GM04504 (cell line): Measurements from ENCODE around the gene YARS2.

Experiments
- DNase-seq: peaks from one replicate; pipeline ENCODE4 v3.0.0-alpha.2; 2012; ENCODE audit warnings: low read depth

YARS2 gene

GRCh38 chr12:32755654-32756475 lies at the start of gene YARS2:
YARS2 (minus strand) TSS chr12:32755897; CDS start chr12:32755874, 23 bp downstream.
- peak; percentile 96 for DNase-seq

DNA sequence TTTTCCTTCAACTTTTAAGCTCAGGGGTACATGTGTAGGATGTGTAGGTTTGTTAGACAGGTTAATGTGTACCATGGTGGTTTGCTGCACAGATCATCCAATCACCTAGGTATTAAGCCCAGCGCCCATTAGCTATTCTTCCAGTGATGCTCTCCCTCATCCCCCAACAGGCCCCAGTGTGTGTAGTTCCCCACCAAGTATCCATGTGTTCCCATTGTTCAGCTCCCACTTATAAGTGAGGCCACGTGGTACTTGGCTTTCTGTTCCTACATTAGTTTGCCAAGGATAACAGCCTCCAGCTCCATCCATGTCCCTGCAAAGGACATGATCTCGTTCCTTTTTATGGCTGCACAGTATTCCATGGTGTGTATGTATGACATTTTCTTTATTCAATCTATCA lies 48.6 kb upstream of the YARS2 start:
- no peak for DNase-seq

DNA sequence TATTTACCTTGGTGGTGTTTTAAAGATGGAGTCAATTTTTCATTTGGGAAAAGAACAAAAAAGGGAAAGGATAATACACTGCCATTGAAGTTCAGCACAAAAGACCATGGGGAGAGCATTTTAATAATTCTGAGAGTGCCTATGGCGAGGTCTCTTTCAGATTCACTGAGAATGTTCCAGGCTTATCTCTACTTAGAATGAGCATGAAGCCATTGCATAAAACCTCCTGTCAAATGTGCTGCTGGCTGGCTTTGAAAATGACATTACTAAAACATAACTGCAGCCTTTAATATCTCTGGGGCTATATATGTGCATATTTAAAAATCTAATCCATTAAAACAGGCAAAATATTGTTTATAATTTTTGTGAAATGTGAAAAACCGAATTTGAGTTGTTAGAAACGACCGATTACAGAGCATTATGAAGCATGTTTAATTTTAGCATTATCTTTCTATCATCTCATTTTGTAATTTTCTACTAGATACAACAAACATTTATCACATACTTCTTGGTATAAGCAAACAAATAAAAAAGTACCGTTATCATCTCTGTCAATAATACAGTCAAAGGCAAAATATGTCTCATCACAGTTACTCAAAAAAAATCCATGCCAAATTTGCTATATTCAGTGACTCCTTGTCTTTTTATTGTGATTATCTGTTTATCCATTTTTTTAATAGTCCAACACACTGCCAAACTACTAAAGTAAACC lies 45.7 kb upstream of the YARS2 start:
- no peak for DNase-seq

DNA sequence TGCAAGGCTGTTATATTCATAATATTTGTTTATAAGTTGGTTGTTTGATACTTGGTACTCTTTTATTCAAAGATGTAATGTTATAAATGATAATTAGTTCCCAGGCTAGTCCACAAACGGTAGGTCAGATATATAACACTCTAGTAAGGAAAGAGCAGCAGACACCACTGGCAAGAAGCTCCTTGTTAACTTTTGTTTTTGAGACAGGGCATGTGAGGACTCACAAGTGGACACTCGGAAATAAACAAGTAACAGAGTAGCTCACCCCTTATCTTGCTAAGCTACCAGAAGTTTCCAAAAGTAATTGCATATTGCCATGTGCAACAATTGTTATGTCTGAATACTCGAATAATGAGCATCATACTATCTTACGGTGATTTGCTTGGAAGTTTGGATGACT lies 38.6 kb upstream of the YARS2 start:
- DNase-seq = no peak

- DNase-seq = no peak
Measured at GRCh38 chr12:32789916-32790315, 34.2 kb upstream of the YARS2 start.

DNA sequence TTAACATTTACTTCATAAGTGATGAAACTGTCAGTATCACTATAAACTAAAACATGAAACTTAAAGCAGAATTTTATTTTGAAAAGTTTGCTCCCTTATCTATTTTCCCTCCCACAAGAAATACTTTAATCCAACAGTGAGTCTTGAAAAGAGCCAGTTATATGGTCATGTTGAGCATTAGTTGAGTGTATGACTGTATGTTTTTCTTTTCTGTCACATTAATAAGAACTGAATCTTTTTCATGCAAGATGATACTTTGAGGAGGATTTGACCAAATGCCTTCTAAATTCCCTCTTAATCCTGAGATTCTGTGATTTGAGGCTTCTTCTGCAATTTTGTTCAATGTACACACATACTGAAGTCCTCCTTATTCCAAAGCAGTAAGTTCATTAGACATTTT lies 33.7 kb upstream of the YARS2 start:
- DNase-seq = no peak

- no peak for DNase-seq
Measured at GRCh38 chr12:32788405-32788804, 32.7 kb upstream of the YARS2 start.

DNA sequence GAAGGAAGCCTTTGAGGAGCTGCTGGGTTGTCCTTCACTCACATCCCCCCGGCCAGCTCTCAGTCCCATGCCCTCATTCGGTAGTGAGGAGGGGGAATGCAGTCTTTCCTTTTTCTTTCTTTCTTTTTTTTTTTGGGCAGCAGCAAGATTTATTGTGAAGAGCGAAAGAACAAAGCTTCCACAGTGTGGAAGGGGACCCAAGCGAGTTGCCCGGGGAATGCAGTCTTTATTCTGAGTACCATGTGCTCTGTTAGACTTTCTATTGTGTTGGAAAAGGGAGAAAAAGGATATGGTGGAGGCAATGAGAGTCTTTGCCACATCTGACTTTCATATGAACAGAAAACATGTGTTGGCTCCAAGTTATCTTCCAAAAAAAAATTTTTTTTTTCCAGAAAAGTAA lies 29.9 kb upstream of the YARS2 start:
- no peak for DNase-seq

GRCh38 chr12:32783029-32783428 lies 27.3 kb upstream of the YARS2 start:
- DNase-seq = no peak

GRCh38 chr12:32780071-32780470 lies 24.4 kb upstream of the YARS2 start:
- DNase-seq = no peak

DNA sequence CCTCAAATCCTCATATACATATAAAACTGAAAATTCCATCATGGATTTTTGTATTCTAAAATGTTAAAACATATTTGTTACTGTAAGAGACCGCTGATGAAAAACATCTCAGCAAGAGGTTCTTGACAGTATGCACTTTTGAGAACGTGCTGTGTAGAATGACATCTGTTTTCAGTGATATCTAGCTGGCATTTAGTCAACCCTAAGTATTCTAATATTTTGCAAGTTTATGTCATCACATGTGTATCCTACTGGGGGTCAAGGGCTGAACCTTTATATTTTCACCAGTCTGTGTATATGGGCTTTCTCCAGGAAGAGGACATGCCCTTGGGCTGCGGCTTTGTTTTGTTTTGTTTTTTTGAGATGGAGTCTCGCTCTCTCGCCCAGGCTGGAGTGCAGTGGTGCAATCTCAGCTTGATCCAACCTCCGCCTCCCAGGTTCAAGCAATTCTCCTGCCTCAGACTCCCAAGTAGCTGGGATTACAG lies 22.0 kb upstream of the YARS2 start:
- DNase-seq = no peak

- DNase-seq = no peak
Measured at GRCh38 chr12:32777159-32777558, 21.5 kb upstream of the YARS2 start.

DNA sequence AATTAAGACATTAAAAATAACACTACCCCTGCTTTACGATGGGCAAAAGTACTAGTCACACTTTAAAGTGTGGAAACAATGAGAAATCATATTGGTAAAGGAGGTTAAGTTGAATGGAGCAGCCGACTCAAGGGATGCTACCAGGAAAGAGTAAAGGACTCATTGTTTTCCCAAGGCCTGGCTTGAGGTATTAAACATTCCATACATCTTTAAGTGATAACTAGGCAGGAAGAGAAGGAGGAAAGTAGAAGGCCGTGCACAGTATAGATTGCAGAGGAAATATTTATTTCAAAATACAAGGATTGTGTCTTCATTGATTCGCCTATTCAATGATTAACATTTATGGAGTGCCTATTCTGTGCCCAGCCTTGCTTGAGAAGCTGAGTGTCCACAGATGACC lies 20.6 kb upstream of the YARS2 start:
- DNase-seq = no peak

DNA sequence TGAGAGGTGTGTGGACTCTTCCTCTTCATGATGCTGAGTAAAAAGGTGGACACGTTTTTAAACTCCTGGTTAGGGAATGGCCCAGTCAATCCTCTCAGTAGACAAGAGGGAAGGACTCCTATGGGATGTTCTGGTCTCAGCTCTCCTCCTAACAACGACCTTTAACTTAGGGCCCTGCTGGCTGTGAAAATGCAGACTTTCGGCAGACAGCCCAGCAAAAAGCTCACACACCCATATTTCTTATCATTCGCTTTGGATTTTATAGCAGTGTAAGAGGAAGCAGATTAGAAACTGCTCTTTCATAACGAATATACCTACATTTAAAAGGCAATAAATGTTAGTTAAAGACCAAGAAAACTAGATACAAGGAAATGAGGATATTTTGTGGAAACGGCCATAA lies 18.0 kb upstream of the YARS2 start:
- no peak for DNase-seq

DNA sequence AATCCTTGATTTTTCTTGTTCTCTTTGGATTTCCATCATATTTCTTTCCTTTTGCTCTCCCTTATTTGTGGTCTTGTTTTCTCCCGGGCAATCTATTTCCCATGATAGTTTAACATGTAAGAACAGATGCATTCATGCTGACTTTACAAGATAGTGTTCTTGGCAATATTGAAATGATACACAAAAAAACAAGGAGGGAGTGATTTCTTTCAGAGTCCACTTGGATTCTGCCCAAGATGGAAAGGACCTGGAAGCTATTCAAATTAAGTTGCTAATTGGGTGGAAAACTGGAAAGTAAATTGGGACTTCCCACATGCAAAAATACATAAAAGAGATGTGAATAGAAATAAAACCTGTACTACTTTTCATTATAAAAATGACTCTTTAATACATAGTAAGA lies 14.4 kb upstream of the YARS2 start:
- no peak for DNase-seq

- no peak for DNase-seq
Measured at GRCh38 chr12:32768518-32768917, 12.8 kb upstream of the YARS2 start.

DNA sequence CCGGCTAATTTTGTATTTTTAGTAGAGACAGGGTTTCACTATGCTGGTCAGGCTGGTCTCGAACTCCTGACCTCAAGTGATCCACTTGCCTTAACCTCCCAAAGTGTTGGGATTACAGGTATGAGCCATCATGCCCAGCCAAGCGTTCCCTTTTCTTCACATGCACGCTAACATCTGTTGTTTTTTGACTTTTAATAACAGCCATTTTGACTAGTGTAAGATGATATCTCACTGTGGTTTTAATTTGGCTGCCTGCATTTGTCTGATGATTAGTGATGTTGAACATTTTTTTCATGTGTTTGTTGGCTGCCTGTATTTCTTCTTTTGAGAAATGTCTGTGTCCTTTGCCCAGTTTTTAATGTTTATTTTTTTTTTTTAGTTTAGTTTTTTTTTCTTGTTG lies 10.2 kb upstream of the YARS2 start:
- no peak for DNase-seq

- no peak for DNase-seq
Measured at GRCh38 chr12:32761716-32762115, 6.0 kb upstream of the YARS2 start.

GRCh38 chr12:32757157-32757556 lies 1.5 kb upstream of the YARS2 start:
- no peak for DNase-seq

DNA sequence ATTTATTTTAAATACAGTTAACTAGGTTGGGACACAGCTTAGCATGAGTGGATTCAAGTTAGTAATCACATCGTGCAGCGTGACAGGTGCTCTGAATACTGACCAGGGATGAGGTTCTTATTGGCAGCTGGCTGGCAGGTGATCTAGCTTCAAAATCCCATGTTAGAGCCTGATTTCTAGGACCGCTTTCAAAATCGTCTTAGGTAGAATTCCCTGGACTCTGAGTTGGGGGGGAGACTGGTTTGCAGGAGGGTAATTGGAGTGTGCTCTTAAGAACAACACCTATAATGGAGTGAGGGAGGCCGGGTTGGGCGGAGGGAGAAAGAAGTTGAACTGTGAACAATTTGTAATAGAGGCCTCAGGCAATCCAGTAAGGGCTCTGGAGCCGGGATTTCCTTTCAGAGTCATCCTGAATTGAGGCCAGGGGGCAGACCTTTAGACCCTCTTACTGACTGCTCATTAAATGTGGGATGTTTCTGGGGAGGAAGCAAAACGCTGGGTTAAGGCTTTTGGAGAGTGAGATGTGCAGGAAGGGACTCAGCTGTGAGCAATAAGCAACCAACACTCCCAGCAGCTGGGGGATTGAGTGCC lies 874 bp upstream of the YARS2 start:
- DNase-seq = no peak

DNA sequence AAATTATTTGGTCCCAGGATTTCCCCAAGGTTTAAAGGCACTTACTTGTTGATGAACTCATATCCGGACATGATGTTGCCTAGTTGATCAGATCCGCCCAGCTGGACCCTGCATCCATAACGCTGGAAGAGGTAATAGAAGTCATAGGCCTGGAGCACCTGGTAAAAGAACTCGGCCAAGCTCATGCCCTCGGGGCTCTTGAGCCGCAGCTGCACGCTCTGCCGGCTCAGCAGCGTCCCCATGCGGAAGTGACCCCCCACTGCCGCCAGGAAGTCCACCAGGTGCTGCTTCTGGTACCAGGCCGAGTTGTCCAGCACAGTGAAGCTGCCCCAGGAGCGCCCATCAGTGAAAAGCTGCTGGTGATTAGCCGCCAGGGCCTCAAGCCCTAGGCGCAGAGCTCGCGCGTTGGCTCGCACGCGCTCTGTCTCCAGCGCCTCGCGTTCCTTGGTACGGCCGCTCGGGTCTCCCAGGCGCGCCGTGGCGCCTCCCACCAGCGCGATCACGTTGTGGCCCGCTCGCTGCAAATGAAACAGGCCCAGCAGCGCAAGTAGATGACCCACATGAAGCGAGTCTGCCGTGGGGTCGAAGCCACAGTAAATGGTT lies 545 bp downstream of the YARS2 start:
- peak; percentile 54 for DNase-seq

DNA sequence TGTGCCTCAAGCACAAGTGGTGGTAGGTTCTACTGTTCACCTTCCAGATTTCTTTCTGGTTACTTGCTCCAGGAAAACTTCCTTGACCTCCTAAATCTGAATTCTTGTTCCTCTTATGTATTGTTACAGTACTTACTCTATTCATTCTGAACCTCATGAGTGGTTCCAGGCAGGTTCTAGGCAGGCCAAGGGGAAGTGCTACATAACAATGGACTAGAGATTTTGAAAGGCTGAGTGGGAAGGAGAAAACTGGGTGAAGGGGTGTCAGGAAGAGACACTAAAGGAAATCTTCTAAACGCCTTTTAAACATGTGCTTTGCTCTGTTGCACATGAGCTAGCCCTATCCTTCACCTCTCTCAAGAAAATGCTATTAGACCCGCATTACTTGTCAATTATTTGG lies 1.6 kb downstream of the YARS2 start:
- DNase-seq = no peak

DNA sequence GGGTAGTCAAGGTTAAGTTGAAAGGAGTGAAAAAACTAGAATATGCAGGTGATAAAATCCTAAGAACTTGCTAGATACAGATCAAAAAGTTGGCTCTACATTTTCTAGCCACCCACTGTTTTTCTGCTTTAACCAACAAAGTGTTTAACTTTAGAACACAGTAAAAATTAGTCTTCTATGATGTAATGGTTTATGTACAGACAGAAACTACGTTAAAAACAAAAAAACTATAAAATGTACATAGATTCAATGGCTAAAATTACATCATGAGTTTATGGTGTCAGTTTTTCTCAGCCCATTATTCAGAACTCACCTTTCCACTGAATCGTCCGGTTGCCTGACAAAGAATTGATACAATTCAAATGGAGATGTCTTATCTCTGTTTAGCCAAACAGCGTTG lies 2.1 kb downstream of the YARS2 start:
- DNase-seq = no peak
